Esophagus squamous epithelium (tissue), 5 donors: ENCODE measurements around the gene PPID. TPM values are rescaled to one million over a fixed set of nuclear protein-coding genes. Genes with fewer than 3 reads are reported as not detected.
"Not testable (repeated sequence)": the region's sequence is repeated elsewhere in the genome, so short reads cannot be mapped to it uniquely, and the experiment has no call there.

Source experiments
- DNase-seq: peaks from one replicate; lab custom pipeline; 2025; lab: John Stamatoyannopoulos, UW
- H3K27ac ChIP-seq, 4 donors: fragments of 200-600 bp; sonication (generic); one replicate each; pipeline ENCODE4 v1.5.1; 2016 to 2019; ENCODE audit warnings: mild to moderate bottlenecking in 1 of 4
- H3K27me3 ChIP-seq, 4 donors: fragments of 200-600 bp; sonication (generic); 1 replicate in 3 of 4; 2 replicates in 1 of 4; pipeline versions ENCODE4 v1.5.1 to v1.6.0; 2017 to 2021; ENCODE audit warnings: antibody characterized with exemption in 1 of 4
- H3K36me3 ChIP-seq, 3 donors: fragments of 200-600 bp; sonication (generic); one replicate each; pipeline ENCODE4 v1.5.1; 2016 to 2019
- H3K4me1 ChIP-seq, 3 donors: fragments of 200-600 bp; sonication (generic); one replicate each; pipeline ENCODE4 v1.5.1; 2017 to 2019
- H3K4me3 ChIP-seq, 4 donors: fragments of 200-600 bp; sonication (generic); 1 replicate in 3 of 4; 2 replicates in 1 of 4; pipeline ENCODE4 v1.5.1; 2016 to 2019; ENCODE audit warnings: mild to moderate bottlenecking in 2 of 4, moderate library complexity in 1 of 4
- H3K9me3 ChIP-seq, 3 donors: fragments of 200-600 bp; sonication (generic); one replicate each; pipeline ENCODE4 v1.5.1; 2016 to 2019
- POLR2A ChIP-seq, 4 donors: fragments of 450-650 bp; IDR thresholded peaks; one replicate each; pipeline ENCODE4 v1.6.1; 2017; ENCODE audit warnings: antibody characterized with exemption in 4 of 4, mild to moderate bottlenecking in 4 of 4, moderate library complexity in 3 of 4
- WGBS, 2 donors: methylation state at CpG; one replicate each; pipeline ENCODE4 v1.1.5; 2018; 5-methylcytosine and 5-hydroxymethylcytosine counted together
- intact Hi-C: fragments of 100-400 bp; cut with DNase I; formaldehyde crosslinking; loops from one replicate; pipeline ENCODE4 v1.15.0; 2022
- total RNA-seq, 4 donors: library from RNA; depleted of rRNA; stranded (reverse); fragments of >200 nt; gene quantifications; one replicate each; pipeline ENCODE4 v1.1.0, GENCODE V29; 2016
- TF ChIP-seq, protein P1 (sequence below), 6 experiments: fragments of 450-650 bp in 4 of 6; fragments of 200-600 bp in 2 of 6; sonication (generic) in 2 of 6; IDR thresholded peaks; one replicate each; pipeline ENCODE4 v1.5.1; 2016 to 2019; ENCODE audit warnings: antibody characterized with exemption in 6 of 6, mild to moderate bottlenecking in 4 of 6, moderate library complexity in 4 of 6
- donor health status: DM: yes; HTN: yes; CAD: no.

PPID gene
- total RNA-seq, 4 donors from 2014 or later = 14.1 to 24.8 (median 21.5) TPM

GRCh38 chr4:158760866-158761265 is 37.7 kb upstream of the PPID start:
- Histone ChIP-seq H3K4me1 (no peaks in the 10 kb centered on the region), H3K4me3 (no peak overlapping the region), H3K27ac (no peak overlapping the region), H3K9me3 (no peaks in the 10 kb centered on the region), H3K36me3 (no peaks in the 10 kb centered on the region), H3K27me3 (no peaks in the 10 kb centered on the region)
- intact Hi-C loops = no loop called here
- DNase-seq = no peak
- 66 to 75% methylated on average over 4 of the region's 4 CpGs for WGBS, 2 donors
- TF ChIP-seq, protein P1, sequence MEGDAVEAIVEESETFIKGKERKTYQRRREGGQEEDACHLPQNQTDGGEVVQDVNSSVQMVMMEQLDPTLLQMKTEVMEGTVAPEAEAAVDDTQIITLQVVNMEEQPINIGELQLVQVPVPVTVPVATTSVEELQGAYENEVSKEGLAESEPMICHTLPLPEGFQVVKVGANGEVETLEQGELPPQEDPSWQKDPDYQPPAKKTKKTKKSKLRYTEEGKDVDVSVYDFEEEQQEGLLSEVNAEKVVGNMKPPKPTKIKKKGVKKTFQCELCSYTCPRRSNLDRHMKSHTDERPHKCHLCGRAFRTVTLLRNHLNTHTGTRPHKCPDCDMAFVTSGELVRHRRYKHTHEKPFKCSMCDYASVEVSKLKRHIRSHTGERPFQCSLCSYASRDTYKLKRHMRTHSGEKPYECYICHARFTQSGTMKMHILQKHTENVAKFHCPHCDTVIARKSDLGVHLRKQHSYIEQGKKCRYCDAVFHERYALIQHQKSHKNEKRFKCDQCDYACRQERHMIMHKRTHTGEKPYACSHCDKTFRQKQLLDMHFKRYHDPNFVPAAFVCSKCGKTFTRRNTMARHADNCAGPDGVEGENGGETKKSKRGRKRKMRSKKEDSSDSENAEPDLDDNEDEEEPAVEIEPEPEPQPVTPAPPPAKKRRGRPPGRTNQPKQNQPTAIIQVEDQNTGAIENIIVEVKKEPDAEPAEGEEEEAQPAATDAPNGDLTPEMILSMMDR (IDR thresholded peaks at IDR 0.05) = no peak
- no peak for TF ChIP-seq POLR2A (IDR thresholded peaks at IDR 0.05)

- H3K36me3 ChIP-seq, H3K27ac ChIP-seq, DNase-seq, intact Hi-C loops, H3K9me3 ChIP-seq, H3K4me1 ChIP-seq, H3K27me3 ChIP-seq, H3K4me3 ChIP-seq: not testable (repeated sequence)
- 95 to 100% methylated on average over 4 of the region's 20 CpGs for WGBS, 2 donors
These were observed 36.3 kb upstream of the PPID start for GRCh38 chr4:158759539-158759938.

DNA sequence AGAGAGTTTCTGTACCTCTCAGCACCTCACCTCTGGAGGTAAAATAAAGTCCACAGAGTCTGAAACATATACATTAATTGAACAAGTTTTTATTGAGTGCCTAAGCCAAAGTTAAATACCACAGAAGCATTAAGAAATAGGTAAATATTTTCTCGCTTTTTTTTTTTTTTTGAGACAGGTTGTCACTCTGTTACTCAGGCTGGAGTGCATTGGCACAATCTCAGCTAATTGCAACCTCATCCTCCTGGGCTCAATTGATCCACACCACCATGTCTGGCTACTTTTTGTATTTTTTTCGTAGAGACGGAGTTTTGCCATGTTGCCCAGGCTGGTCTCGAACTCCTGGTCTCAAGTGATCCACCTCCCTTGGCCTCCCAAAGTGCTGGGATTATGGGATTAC is 35.5 kb upstream of the PPID start:
- WGBS, 2 donors = 72 to 74% methylated on average over 4 of the region's 4 CpGs
- intact Hi-C loops = no loop called here
- H3K36me3 ChIP-seq = no peaks in the 10 kb centered on the region
- H3K27me3 ChIP-seq = no peaks in the 10 kb centered on the region
- H3K27ac ChIP-seq = no peak overlapping the region
- DNase-seq = no peak
- no peaks in the 10 kb centered on the region for H3K9me3 ChIP-seq
- no peaks in the 10 kb centered on the region for H3K4me1 ChIP-seq
- H3K4me3 ChIP-seq = no peak overlapping the region
- TF ChIP-seq POLR2A (IDR thresholded peaks at IDR 0.05) = no peak
- TF ChIP-seq, protein P1 (IDR thresholded peaks at IDR 0.05) = no peak

DNA sequence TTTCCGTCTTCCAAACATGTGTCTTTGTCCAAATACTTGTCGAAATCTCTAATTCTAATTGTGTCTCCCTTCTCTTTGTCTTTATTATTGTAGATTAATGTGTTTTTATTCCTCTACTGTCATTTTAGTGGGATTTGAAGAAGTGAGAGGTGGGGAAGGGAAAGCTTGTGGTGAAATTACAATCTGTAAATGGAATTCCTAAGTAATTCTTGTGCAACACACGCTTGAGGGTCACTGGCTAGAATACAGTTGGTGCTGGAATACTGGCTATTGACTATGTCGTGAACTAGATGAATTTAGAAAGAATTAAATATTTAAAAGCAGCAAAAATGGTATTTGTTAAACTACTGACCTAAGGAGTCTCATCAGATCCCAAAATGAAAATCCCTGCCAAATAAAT is 34.9 kb upstream of the PPID start:
- no peak for TF ChIP-seq POLR2A (IDR thresholded peaks at IDR 0.05)
- TF ChIP-seq, protein P1 (IDR thresholded peaks at IDR 0.05) = no peak
- no peak for DNase-seq
- no peaks in the 10 kb centered on the region for H3K9me3 ChIP-seq
- H3K27ac ChIP-seq = no peak overlapping the region
- no peaks in the 10 kb centered on the region for H3K27me3 ChIP-seq
- WGBS, 2 donors = 70 to 73% methylated on average over 4 of the region's 4 CpGs
- H3K36me3 ChIP-seq = no peaks in the 10 kb centered on the region
- intact Hi-C loops = no loop called here
- H3K4me3 ChIP-seq = no peak overlapping the region
- H3K4me1 ChIP-seq = no peaks in the 10 kb centered on the region

DNA sequence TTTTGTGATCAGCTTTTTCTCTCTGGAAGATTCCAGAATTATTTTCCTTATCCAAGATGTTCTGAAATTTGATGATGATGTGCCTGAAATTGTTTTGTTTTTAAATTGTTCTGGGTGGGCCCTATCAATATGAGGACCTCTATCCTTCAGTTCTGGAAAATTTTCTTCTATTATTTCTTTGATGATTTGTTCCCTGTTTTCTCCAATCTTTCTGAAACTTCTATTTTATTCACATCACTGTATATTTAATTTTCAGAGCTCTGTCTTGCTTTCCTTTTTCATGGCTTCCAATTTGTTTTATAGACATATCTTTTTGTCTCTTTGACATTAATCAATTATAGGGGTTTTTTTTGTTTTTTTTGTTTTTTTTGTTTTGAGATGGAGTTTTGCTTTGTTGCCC is 33.4 kb upstream of the PPID start:
- no peaks in the 10 kb centered on the region for H3K27me3 ChIP-seq
- DNase-seq = no peak
- H3K27ac ChIP-seq = no peak overlapping the region
- no peaks in the 10 kb centered on the region for H3K9me3 ChIP-seq
- H3K4me1 ChIP-seq = no peaks in the 10 kb centered on the region
- H3K4me3 ChIP-seq = no peak overlapping the region
- no peaks in the 10 kb centered on the region for H3K36me3 ChIP-seq
- intact Hi-C loops = no loop called here
- TF ChIP-seq, protein P1 (IDR thresholded peaks at IDR 0.05) = no peak
- TF ChIP-seq POLR2A (IDR thresholded peaks at IDR 0.05) = no peak

- H3K36me3 ChIP-seq, intact Hi-C loops, H3K4me3 ChIP-seq, H3K4me1 ChIP-seq, H3K27me3 ChIP-seq, DNase-seq, H3K9me3 ChIP-seq, H3K27ac ChIP-seq: not testable (repeated sequence)
- WGBS, 2 donors = 81 to 85% methylated on average over 7 of the region's 7 CpGs
These were observed 32.6 kb upstream of the PPID start for GRCh38 chr4:158755819-158756218.
